Left lung (tissue), 10 donors: ENCODE measurements around the gene MAP3K21. TPM values are rescaled to one million over a fixed set of nuclear protein-coding genes. Genes with fewer than 3 reads are reported as not detected.

Experiments used
- ATAC-seq: fragments of 200-7000 bp; cut with Tn5 transposase; one replicate; pipeline ENCODE4 v1.9.1; 2020; ENCODE audit warnings: moderate library complexity
- DNase-seq, 4 donors: peaks; one replicate each; pipeline ENCODE4 v3.0.0-alpha.2; 2013 to 2020
- H3K27ac ChIP-seq, 2 donors: fragments of 200-600 bp; sonication (generic) in 1 of 2; one replicate each; pipeline versions ENCODE4 v1.5.0 to v1.8.0; 2020 to 2021
- H3K27me3 ChIP-seq, 2 donors: fragments of 200-600 bp; sonication (generic) in 1 of 2; one replicate each; pipeline versions ENCODE4 v1.5.0 to v1.8.0; 2020 to 2021
- H3K36me3 ChIP-seq, 2 donors: fragments of 200-600 bp; sonication (generic) in 1 of 2; one replicate each; pipeline versions ENCODE4 v1.5.0 to v1.8.0; 2020 to 2021
- H3K4me1 ChIP-seq, 2 donors: fragments of 200-600 bp; one replicate each; pipeline ENCODE4 v1.8.0; 2021
- H3K4me3 ChIP-seq, 2 donors: fragments of 200-600 bp; sonication (generic) in 1 of 2; one replicate each; pipeline versions ENCODE4 v1.5.0 to v1.8.0; 2020 to 2021; ENCODE audit warnings: mild to moderate bottlenecking in 1 of 2
- H3K9me3 ChIP-seq, 2 donors: fragments of 200-600 bp; sonication (generic) in 1 of 2; one replicate each; pipeline versions ENCODE4 v1.5.0 to v1.8.0; 2020 to 2021
- intact Hi-C, 2 donors: fragments of 100-400 bp; cut with DNase I; formaldehyde crosslinking; loops; one replicate each; pipeline versions ENCODE4 v1.11.2 to v1.14.2; 2022
- polyA plus RNA-seq, 6 donors: library from polyadenylated mRNA; unstranded; fragments of 120-200 nt; gene quantifications; one replicate each; pipeline ENCODE4 v1.2.1, GENCODE V29; 2013; ENCODE audit not compliant: insufficient read length in 6 of 6
- total RNA-seq, 2 donors: library from RNA; stranded (reverse); fragmentation: NEBNext Ultra II Directional; extraction: Animal tissue kit (Norgen Biotek cat#: 25700); gene quantifications; one replicate each; pipeline ENCODE4 v1.2.1, GENCODE V29; 2021
- TF ChIP-seq, protein P1 (sequence below), 2 donors: fragments of 200-600 bp; sonication (generic) in 1 of 2; IDR thresholded peaks; one replicate each; pipeline versions ENCODE4 v1.5.0 to v1.8.0; 2021; ENCODE audit warnings: antibody characterized with exemption in 2 of 2
- donor health status: DM: no; HTN: yes; CAD: no.
- donor health status: DM: no; HTN: no; CAD: no.

MAP3K21 gene
- total and polyA plus RNA-seq, 8 donors = 6.0 to 30.4 (median 24.1) TPM

DNA sequence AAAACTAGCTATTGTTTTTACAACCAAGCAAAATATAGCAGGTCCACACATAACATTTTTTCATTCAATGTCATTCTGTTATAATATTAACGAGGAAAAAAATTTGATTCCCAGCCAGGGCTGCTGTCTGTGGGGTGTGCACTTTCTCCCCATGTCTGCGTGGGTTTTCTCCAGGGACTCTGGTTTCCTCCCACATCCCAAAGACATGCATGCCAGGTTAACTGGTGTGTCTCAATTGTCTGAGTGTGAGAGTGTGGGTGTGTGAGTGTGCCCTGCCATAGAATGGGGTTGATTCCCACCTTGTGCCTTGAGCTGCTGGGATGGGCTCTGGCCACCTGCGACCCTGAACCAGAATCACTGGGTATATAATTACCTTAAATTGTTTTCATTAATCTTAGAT lies 60.1 kb downstream of the MAP3K21 start:
- TF ChIP-seq, protein P1, sequence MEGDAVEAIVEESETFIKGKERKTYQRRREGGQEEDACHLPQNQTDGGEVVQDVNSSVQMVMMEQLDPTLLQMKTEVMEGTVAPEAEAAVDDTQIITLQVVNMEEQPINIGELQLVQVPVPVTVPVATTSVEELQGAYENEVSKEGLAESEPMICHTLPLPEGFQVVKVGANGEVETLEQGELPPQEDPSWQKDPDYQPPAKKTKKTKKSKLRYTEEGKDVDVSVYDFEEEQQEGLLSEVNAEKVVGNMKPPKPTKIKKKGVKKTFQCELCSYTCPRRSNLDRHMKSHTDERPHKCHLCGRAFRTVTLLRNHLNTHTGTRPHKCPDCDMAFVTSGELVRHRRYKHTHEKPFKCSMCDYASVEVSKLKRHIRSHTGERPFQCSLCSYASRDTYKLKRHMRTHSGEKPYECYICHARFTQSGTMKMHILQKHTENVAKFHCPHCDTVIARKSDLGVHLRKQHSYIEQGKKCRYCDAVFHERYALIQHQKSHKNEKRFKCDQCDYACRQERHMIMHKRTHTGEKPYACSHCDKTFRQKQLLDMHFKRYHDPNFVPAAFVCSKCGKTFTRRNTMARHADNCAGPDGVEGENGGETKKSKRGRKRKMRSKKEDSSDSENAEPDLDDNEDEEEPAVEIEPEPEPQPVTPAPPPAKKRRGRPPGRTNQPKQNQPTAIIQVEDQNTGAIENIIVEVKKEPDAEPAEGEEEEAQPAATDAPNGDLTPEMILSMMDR (IDR thresholded peaks at IDR 0.05) = no peak
- no peak for DNase-seq
- intact Hi-C loops = no loop called here
- Histone ChIP-seq H3K36me3 (peaks cover 0 to 6% of the 10 kb centered on the region in 2 donors), H3K4me1 (no peaks in the 10 kb centered on the region), H3K27me3 (peaks cover 0 to 7% of the 10 kb centered on the region in 2 donors), H3K27ac (no peak overlapping the region), H3K9me3 (no peaks in the 10 kb centered on the region), H3K4me3 (no peak overlapping the region)
- ATAC-seq = no peak

DNA sequence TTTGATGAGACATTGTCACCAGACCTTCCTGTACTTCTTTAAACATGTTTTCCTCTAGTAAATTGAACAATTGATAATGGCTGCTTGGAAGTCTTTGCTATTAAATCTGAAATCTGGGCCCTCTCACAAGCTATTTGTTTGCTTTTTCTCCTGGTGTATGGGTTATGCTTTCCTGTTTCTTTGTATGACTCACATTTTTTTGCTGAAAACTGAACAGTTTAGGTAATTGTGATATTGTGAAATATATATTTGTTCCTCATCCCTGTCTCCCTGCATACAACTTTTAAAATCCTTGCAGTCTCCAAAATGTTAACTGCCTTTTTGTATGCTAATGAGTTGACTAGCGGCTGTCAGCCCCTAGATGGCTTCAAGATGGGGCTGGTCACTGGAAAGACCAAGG lies 61.6 kb downstream of the MAP3K21 start:
- intact Hi-C loops = no loop called here
- ATAC-seq = no peak
- Histone ChIP-seq H3K9me3 (no peaks in the 10 kb centered on the region), H3K27me3 (peaks cover 0 to 20% of the 10 kb centered on the region in 2 donors), H3K4me3 (no peak overlapping the region), H3K27ac (no peak overlapping the region), H3K36me3 (no peaks in the 10 kb centered on the region), H3K4me1 (no peaks in the 10 kb centered on the region)
- TF ChIP-seq, protein P1 (IDR thresholded peaks at IDR 0.05) = no peak
- DNase-seq = no peak

DNA sequence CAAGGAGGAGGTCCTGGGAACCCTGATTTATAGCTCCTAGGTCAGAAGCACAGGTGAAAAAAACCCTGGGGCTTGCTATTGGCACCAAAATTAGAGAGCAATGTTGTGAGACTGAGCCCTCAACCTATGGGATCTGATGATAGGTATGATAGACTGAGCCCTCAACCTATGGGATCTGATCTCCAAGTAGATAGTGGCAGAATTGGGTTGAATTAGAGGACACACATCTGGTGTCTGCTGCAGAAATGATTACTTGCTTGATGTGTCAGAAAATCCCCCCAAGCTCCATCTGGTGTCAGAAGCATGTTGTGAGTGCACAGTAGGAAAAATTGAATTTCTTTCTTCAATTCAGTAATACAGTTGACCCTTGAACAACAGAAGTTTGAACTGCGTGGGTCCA lies 62.4 kb downstream of the MAP3K21 start:
- no peak for ATAC-seq
- Histone ChIP-seq H3K27ac (no peak overlapping the region), H3K36me3 (no peaks in the 10 kb centered on the region)

DNA sequence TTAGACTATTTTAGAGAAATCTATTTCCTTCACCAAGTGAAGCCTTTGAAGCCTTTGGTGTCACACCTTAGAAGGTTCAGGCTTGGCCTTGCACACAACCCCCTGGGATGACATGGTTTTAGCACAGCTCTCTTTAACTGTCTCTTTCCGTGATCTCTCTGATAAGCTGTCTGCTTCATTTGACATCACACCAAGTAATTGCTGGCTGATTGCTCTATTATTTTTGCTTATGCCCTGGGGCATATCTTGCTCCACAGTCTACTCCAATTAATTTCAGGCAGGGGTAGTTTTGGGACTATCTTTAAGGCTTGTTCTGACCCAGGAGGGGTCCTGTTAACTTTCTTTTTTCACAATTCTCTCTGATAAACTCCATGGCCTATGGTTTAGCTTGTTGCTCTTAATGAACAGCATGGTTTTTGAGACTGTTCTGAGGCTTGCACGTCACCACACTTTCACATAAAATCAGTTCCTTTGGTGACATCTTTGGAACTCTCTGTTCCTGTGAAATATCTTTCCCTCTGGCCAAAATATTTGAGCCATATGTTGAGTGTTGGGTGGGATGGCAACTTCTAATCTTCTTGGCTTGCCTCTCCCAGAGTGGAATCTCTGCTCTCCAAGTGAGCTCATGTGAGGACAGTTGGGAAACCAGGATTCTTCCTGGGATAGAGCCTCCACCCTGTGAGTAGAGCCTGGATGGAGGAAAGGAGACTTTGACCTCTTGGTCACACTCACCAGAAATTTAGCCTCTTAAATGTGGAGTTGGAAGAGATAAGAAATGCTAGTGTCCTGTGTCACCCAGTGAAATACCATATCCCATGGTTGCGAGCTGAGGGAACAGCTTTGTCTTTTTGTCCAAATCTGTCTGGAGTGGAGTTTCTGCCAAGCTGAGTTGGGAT lies 63.6 kb downstream of the MAP3K21 start:
- Histone ChIP-seq H3K9me3 (no peaks in the 10 kb centered on the region), H3K4me3 (no peak overlapping the region), H3K27me3 (peaks cover 0 to 20% of the 10 kb centered on the region in 2 donors), H3K27ac (no peak overlapping the region), H3K36me3 (no peaks in the 10 kb centered on the region), H3K4me1 (no peaks in the 10 kb centered on the region)
- ATAC-seq (no peak), DNase-seq (no peak)
- intact Hi-C loops = no loop called here
- TF ChIP-seq, protein P1 (IDR thresholded peaks at IDR 0.05) = no peak

More for the DNA sequence above, 62.4 kb downstream of the MAP3K21 start:
- Histone ChIP-seq H3K27me3 (peaks cover 0 to 20% of the 10 kb centered on the region in 2 donors), H3K9me3 (no peaks in the 10 kb centered on the region), H3K4me1 (no peaks in the 10 kb centered on the region), H3K4me3 (no peak overlapping the region)
- no peak for DNase-seq
- intact Hi-C loops = no loop called here
- TF ChIP-seq, protein P1 (IDR thresholded peaks at IDR 0.05) = no peak

DNA sequence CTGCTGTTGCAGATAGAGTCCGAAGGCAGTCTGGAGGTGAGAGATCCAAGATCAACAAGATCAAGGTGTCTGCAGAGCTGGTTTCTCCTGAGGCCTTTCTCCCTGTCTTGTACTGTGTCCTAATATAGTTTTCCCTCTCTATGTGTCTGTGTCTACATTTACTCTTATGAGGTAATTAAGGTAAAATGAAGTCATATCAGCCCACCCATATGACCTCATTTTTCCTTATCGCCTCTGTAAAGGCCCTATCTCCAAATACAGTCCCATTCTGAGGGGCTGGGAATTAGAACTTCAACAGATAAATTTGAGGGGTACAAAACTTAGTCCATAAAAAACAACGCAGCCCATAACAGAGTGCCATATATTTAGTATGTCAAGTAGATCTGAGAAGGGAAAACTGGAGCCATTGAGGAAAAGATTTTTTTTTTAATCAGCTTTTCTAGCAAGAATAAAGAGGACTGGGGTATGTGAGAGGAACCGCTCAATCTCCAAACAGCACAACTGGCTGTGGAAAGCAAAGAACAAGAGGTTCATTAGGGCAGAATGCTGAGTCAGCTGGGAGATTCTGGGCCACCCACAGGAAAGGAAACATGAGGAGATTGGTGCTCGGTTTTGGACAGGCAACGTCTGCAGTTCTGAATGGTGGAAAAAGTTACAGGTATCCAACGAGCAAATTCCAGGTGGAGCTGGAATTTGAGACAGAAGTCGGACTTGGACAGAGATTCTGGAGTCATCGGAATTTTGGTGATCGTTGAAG lies 65.7 kb downstream of the MAP3K21 start:
- peaks cover 0 to 20% of the 10 kb centered on the region in 2 donors for H3K27me3 ChIP-seq
- intact Hi-C loops = no loop called here
- TF ChIP-seq, protein P1 (IDR thresholded peaks at IDR 0.05) = no peak
- no peak overlapping the region for H3K4me3 ChIP-seq
- no peaks in the 10 kb centered on the region for H3K36me3 ChIP-seq
- no peaks in the 10 kb centered on the region for H3K9me3 ChIP-seq
- ATAC-seq (no peak), DNase-seq (no peak)
- no peaks in the 10 kb centered on the region for H3K4me1 ChIP-seq
- H3K27ac ChIP-seq = no peak overlapping the region
